Airway epithelial cell (primary cell): Measurements from ENCODE around the gene OTX1. TPM values are rescaled to one million over a fixed set of nuclear protein-coding genes. Genes with fewer than 3 reads are reported as not detected.

Source experiments
- total RNA-seq: library from RNA; depleted of rRNA; stranded (reverse); fragments of >200 nt; gene quantifications from 2 replicates; pipeline ENCODE4 v1.2.3, GENCODE V29; 2015

The OTX1 gene
- 4.2 and 4.7 TPM in 2 replicates for total RNA-seq

DNA sequence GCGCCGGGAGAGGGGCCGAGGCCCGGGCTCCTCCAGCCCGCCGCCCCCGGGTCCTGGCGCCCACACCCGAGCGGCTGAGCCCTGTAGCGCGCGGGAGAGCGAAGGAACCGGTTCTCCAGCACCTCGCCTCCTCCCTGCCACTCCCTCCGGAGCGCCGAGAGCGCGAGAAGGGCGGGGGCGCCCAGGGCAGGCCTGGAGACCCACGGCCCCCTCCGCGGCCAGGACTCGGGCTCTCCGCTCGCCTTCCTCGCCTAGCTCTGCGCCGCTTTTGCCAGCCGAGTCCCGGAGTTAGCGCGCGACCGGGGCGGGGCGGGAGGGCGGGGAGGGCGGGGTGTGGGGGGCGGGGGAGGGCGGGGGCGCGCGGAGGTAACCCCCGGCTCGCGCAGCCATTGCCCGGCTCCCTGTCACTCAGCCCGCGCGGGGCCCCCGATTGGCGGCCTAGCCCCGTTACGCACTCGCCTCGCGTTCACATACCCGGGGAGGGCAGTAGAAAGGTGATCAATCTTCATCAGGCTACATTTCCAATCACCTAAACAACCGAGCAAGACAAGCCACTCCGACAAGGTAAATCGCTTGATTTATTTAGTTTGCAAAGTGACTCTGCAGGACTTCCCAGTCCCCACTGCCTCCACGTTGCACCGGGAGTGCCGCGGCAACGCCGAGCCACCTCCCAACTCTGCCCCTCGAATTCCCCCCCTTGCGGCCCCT lies at the start of gene OTX1:
OTX1 (plus strand) TSS at position 497 of the 708 bp plus-strand sequence. CDS start 2,161 bp downstream, outside the sequence.

